ENCODE measurements around the gene CDH6.

Gene CDH6

DNA sequence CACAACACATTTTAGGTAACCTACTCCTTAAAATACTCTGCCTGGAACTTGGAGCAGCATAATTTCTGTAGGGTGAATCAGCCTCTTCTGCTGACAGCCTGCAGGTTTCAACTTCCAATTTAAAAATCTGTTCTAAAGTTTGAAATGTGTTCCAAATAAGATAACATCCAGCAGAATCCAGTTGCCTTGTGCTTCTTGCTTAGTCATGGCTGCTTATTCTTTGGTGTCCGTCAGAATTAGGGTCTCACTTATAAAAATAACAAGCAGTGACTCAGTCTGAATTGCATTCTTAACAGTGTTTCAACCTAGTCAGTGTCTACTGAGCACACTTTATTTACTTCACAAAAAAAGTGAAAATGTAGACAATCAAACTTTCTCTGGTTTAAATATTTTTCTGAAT, 3.7 kb downstream of the CDH6 start:
- no peak for TF ChIP-seq CTCF (IDR thresholded peaks at IDR 0.05)

GRCh38 chr5:31204958-31205357, 11.5 kb downstream of the CDH6 start:
- no peak for TF ChIP-seq CTCF (IDR thresholded peaks at IDR 0.05)

DNA sequence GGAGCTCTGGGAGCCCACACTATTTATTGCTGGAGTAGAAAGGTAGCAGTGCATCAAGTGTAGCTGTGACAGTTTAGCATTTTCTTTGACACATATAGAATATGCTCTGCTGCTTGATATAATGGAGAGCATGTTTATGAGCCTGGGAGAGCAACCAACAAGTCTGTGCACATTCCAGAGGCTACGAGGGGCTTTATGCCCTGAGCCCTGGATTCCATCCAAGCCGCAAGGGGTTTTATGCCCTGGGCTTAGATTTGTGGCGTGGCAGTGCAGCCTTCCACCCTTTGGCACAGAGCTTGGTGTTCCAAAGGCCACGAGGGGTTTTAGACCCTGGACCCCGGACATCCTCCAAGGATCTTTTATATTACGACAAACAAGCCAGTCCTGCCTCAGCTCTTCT, 14.6 kb downstream of the CDH6 start:
- no peak for TF ChIP-seq CTCF (IDR thresholded peaks at IDR 0.05)

DNA sequence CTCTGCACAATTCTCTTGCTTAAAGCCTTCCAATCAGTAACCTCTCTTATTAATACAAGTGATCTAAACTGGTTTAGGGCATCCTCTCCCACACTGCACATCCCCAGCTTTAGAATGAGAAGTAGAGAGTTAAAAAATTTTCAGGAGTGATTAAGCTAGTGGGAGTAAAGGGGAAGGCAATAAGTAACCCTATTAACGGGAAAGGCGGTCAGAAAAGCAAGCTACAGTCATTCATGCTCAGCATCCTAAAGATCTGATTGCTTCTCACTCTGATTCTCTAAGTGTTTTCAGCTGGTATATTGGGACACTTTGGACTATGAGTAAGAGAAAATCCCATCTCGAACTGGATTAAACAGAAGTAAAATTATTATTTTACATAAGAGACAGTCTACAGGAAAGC, 15.8 kb downstream of the CDH6 start:
- no peak for TF ChIP-seq CTCF (IDR thresholded peaks at IDR 0.05)

- no peak for TF ChIP-seq CTCF (IDR thresholded peaks at IDR 0.05)
Observed at GRCh38 chr5:31211098-31211497, 17.6 kb downstream of the CDH6 start.

DNA sequence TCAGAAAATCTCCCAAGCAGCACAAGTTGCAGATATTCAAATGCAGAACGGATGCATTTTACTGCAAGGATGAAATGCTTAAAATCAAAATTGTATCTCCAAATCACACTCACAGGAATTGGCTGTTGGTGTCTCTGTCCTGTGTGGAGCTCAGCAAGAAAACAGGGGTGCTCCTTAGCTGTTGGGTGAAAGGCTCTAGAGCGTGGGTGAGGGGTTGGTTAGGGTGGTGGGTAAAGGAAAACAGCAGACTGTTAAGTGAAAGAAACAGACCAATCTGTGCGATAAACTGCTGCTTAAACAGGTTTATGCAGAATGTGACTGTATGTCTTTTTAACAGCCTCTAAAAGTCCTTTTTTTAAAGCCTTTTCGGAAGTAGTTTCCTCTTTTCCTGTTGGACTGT, 19.8 kb downstream of the CDH6 start:
- no peak for TF ChIP-seq CTCF (IDR thresholded peaks at IDR 0.05)

DNA sequence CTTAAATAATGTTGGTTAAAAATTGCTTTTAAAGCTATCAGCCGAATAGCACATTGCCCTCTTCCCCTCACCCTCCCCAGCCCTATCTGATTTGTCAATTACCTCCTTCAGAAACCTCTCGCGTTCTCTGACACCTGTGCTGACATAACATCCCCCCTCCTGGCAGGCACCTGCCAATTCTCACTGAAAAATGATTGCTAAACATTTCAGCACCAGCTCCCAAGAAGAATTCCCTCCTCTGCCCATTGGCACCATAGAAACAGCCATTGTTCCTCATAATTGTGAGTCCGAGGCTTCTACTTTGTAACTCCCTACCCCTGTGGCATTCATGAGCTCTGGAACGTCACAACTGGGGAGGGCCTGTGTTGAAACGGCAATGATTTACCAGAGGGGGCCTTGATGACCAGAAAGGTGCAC, 20.2 kb downstream of the CDH6 start:
- no peak for TF ChIP-seq CTCF (IDR thresholded peaks at IDR 0.05)

GRCh38 chr5:31214229-31214628, 20.7 kb downstream of the CDH6 start:
- TF ChIP-seq CTCF (IDR thresholded peaks at IDR 0.05) = no peak
